ACC112 (cell line): ENCODE measurements around the gene LRRC43.
A peak's percentile ranks its signal among the peaks of the same experiment; 100 is the strongest.

Source experiments
- H2AFZ ChIP-seq: fragments of 200-600 bp; sonication (generic); one replicate; pipeline ENCODE4 v1.6.0; 2017; ENCODE audit warnings: antibody characterized with exemption, low read length; ENCODE audit not compliant: unreplicated experiment
- H3K27ac ChIP-seq: fragments of 200-600 bp; sonication (generic); 2 replicates; pipeline ENCODE4 v1.5.1; 2014; ENCODE audit warnings: low read depth, mild to moderate bottlenecking, antibody characterized with exemption, low read length, moderate library complexity
- H3K27me3 ChIP-seq: fragments of 200-600 bp; sonication (generic); 2 replicates; pipeline ENCODE4 v1.6.1; 2014; ENCODE audit warnings: mild to moderate bottlenecking, antibody characterized with exemption, low read length, moderate library complexity, mixed read lengths; ENCODE audit not compliant: insufficient read depth
- H3K36me3 ChIP-seq: fragments of 200-600 bp; sonication (generic); 2 replicates; pipeline ENCODE4 v1.6.1; 2016; ENCODE audit warnings: mild to moderate bottlenecking, antibody characterized with exemption, low read length, moderate library complexity, mixed read lengths; ENCODE audit not compliant: insufficient read depth
- H3K4me1 ChIP-seq: fragments of 200-600 bp; sonication (generic); one replicate; pipeline ENCODE4 v1.6.1; 2016; ENCODE audit warnings: low read length, mixed read lengths; ENCODE audit not compliant: insufficient read depth, unreplicated experiment, control insufficient read depth
- H3K4me3 ChIP-seq: fragments of 200-600 bp; sonication (generic); 2 replicates; pipeline ENCODE4 v1.5.1; 2014; ENCODE audit warnings: mild to moderate bottlenecking, low read depth, low read length
- H3K79me2 ChIP-seq: fragments of 200-600 bp; sonication (generic); one replicate; pipeline ENCODE4 v1.6.0; 2016; ENCODE audit warnings: low read length; ENCODE audit not compliant: control insufficient read depth, unreplicated experiment, insufficient read depth

LRRC43 gene

GRCh38 chr12:122182887-122183587 is at the start of gene LRRC43:
LRRC43 (plus strand) TSS chr12:122183123; CDS start chr12:122183145, 22 bp downstream.
- peak within 1 kb of the TSS; percentile 73 for H2AFZ ChIP-seq
- no peaks in the 10 kb centered on the region for H3K27me3 ChIP-seq
- H3K27ac ChIP-seq: no peak within 1 kb of the TSS
- H3K4me3 ChIP-seq: peak within 1 kb of the TSS; percentile 78
- peaks cover 4% of the 10 kb centered on the region for H3K4me1 ChIP-seq
- no peaks in the 10 kb centered on the region for H3K79me2 ChIP-seq
- no peaks in the 10 kb centered on the region for H3K36me3 ChIP-seq

DNA sequence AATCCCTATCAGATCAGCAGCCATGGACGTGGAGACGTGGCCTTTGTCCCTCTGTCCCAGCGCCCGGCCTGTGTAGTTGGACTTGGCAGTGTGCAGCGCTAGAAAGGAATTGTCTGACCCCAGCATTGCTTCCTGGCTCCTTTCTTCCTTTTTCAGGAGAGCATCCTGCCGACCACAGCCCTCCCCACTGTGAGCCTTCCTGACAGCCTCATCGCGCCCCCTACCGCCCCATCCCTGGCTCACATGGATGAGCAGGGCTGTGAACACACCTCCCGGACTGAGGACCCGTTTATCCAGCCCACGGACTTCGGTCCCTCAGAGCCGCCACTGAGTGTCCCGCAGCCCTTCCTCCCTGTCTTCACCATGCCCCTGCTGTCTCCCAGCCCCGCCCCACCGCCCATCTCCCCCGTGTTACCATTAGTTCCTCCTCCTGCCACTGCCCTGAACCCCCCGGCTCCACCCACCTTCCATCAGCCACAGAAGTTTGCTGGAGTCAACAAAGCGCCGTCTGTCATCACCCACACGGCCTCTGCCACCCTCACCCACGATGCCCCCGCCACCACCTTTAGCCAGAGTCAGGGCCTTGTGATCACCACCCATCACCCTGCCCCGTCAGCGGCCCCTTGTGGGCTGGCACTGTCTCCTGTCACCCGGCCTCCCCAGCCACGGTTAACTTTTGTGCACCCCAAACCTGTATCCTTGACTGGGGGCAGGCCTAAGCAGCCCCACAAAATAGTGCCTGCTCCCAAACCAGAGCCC is 49.6 kb upstream of the LRRC43 start:
- peaks cover 6% of the 10 kb centered on the region; the same call in 1 of the 2 replicates for H3K36me3 ChIP-seq

GRCh38 chr12:122135437-122136031 is 47.4 kb upstream of the LRRC43 start:
- H3K79me2 ChIP-seq: no peaks in the 10 kb centered on the region
- no peaks in the 10 kb centered on the region for H3K27me3 ChIP-seq
- H3K36me3 ChIP-seq: no peaks in the 10 kb centered on the region
- H3K4me3 ChIP-seq: no peak overlapping the region
- peaks cover 3% of the 10 kb centered on the region for H3K4me1 ChIP-seq
- H2AFZ ChIP-seq: no peak overlapping the region
- no peak overlapping the region for H3K27ac ChIP-seq

More for the DNA sequence above, 49.6 kb upstream of the LRRC43 start:
- no peak overlapping the region for H2AFZ ChIP-seq
- H3K27ac ChIP-seq: no peak overlapping the region
- peaks cover 12% of the 10 kb centered on the region for H3K4me1 ChIP-seq
- H3K79me2 ChIP-seq: no peaks in the 10 kb centered on the region
- H3K4me3 ChIP-seq: no peak overlapping the region
- no peaks in the 10 kb centered on the region for H3K27me3 ChIP-seq

DNA sequence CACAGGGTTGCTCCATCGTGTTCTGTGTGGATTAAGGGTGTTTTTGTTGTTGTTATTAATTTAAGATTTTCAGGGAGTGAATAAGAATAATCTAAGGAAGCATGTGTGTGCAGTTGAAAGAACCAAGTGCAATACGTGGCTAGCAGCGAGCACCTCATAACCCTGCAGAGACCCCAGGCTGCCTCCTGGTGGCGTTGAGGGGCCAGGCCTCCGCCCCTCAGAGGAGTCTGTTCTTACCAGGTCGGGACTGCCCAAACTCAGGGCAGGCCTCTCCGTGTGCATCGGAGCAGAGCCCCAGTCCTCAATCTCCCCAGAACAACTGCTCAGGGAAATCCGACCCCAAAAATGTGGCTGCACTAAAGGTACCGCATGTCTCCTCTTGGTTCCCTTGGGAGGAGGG is 45.7 kb upstream of the LRRC43 start:
- no peak overlapping the region for H2AFZ ChIP-seq
- no peak overlapping the region for H3K4me3 ChIP-seq
- no peaks in the 10 kb centered on the region for H3K27me3 ChIP-seq
- H3K4me1 ChIP-seq: no peaks in the 10 kb centered on the region
- no peaks in the 10 kb centered on the region for H3K79me2 ChIP-seq
- H3K27ac ChIP-seq: no peak overlapping the region
- H3K36me3 ChIP-seq: no peaks in the 10 kb centered on the region

DNA sequence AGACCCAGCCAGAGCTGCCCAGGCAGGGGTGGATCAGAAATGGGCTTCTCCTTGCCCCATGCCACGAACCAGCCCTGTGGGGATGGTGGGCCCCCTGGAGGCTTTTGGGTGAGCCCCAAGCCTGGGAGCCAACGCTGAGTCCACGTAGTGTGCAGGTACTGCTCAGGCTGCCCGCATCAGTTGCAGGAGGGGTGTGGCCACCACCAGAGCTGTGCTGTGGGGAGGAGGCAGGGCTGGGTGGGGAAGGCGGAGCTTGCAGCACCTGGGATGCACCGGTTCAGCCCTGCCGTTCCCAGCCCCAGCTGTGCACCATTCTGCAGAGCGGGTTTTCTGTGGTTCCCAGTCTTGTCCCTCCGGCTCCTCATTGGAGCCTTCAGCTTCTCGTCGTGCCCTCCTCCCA is 45.2 kb upstream of the LRRC43 start:
- H3K27me3 ChIP-seq: no peaks in the 10 kb centered on the region
- H3K4me1 ChIP-seq: no peaks in the 10 kb centered on the region
- no peaks in the 10 kb centered on the region for H3K36me3 ChIP-seq
- no peaks in the 10 kb centered on the region for H3K79me2 ChIP-seq
- no peak overlapping the region for H2AFZ ChIP-seq
- H3K27ac ChIP-seq: no peak overlapping the region
- no peak overlapping the region for H3K4me3 ChIP-seq

DNA sequence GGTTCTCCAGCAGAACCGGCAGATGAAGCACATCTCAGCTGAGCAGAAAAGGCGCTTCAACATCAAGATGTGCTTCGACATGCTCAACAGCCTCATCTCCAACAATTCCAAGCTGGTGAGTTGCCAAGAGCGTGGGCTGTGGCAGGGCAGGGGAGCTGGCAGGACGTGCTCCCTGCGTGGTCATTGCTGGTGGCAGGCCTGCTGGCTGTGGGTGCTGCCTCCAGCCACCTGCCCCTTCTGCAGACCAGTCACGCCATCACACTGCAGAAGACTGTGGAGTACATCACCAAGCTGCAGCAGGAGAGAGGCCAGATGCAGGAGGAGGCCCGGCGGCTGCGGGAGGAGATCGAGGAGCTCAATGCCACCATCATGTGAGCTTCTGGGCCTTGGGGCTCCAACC is 44.7 kb upstream of the LRRC43 start:
- no peak overlapping the region for H2AFZ ChIP-seq
- H3K79me2 ChIP-seq: no peaks in the 10 kb centered on the region
- no peaks in the 10 kb centered on the region for H3K36me3 ChIP-seq
- H3K4me1 ChIP-seq: no peaks in the 10 kb centered on the region
- H3K4me3 ChIP-seq: no peak overlapping the region
- no peaks in the 10 kb centered on the region for H3K27me3 ChIP-seq
- no peak overlapping the region for H3K27ac ChIP-seq

GRCh38 chr12:122138616-122139015 is 44.3 kb upstream of the LRRC43 start:
- no peaks in the 10 kb centered on the region for H3K4me1 ChIP-seq
- H3K27ac ChIP-seq: no peak overlapping the region
- H3K79me2 ChIP-seq: no peaks in the 10 kb centered on the region
- no peak overlapping the region for H2AFZ ChIP-seq
- H3K36me3 ChIP-seq: no peaks in the 10 kb centered on the region
- H3K27me3 ChIP-seq: no peaks in the 10 kb centered on the region
- no peak overlapping the region for H3K4me3 ChIP-seq

GRCh38 chr12:122139266-122139665 is 43.7 kb upstream of the LRRC43 start:
- Histone ChIP-seq H2AFZ (no peak overlapping the region), H3K4me3 (no peak overlapping the region), H3K4me1 (no peaks in the 10 kb centered on the region), H3K27me3 (no peaks in the 10 kb centered on the region), H3K27ac (no peak overlapping the region), H3K79me2 (no peaks in the 10 kb centered on the region), H3K36me3 (no peaks in the 10 kb centered on the region)

- H3K27me3 ChIP-seq: no peaks in the 10 kb centered on the region
- H3K36me3 ChIP-seq: no peaks in the 10 kb centered on the region
- H3K4me1 ChIP-seq: no peaks in the 10 kb centered on the region
- H2AFZ ChIP-seq: no peak overlapping the region
- no peak overlapping the region for H3K27ac ChIP-seq
- no peak overlapping the region for H3K4me3 ChIP-seq
- H3K79me2 ChIP-seq: no peaks in the 10 kb centered on the region
Measured at GRCh38 chr12:122139941-122140340, 43.0 kb upstream of the LRRC43 start.

- Histone ChIP-seq H3K4me3 (no peak overlapping the region), H3K27me3 (no peaks in the 10 kb centered on the region), H2AFZ (no peak overlapping the region), H3K36me3 (no peaks in the 10 kb centered on the region), H3K79me2 (no peaks in the 10 kb centered on the region), H3K27ac (no peak overlapping the region), H3K4me1 (no peaks in the 10 kb centered on the region)
Measured at GRCh38 chr12:122140467-122141257, 42.3 kb upstream of the LRRC43 start.
